HG02884 (cell line): Measurements from ENCODE around the gene CEACAM19.
A peak's percentile ranks its signal among the peaks of the same experiment; 100 is the strongest.
"Not testable (repeated sequence)": the region's sequence is repeated elsewhere in the genome, so short reads cannot be mapped to it uniquely, and the experiment has no call there.

ENCODE experiments used
- ATAC-seq: cut with Tn5 transposase; IDR thresholded peaks from one replicate; pipeline ENCODE4 v1.9.1; 2021; ENCODE audit warnings: mild to moderate bottlenecking, moderate library complexity; ENCODE audit not compliant: unreplicated experiment

CEACAM19 gene

GRCh38 chr19:44645407-44646048 is 25.8 kb upstream of the CEACAM19 start:
- ATAC-seq = no peak

- no peak for ATAC-seq
Measured at GRCh38 chr19:44646049-44646416, 25.2 kb upstream of the CEACAM19 start.

- no peak for ATAC-seq
Measured at GRCh38 chr19:44647144-44647543, 24.1 kb upstream of the CEACAM19 start.

GRCh38 chr19:44648631-44649251 is 22.5 kb upstream of the CEACAM19 start:
- no peak for ATAC-seq

- no peak for ATAC-seq
Measured at GRCh38 chr19:44649578-44650145, 21.6 kb upstream of the CEACAM19 start.

GRCh38 chr19:44653343-44653742 is 17.9 kb upstream of the CEACAM19 start:
- no peak for ATAC-seq

GRCh38 chr19:44653977-44654774 is 17.1 kb upstream of the CEACAM19 start:
- ATAC-seq = peak; percentile 84

GRCh38 chr19:44657211-44657921 is 13.9 kb upstream of the CEACAM19 start:
- no peak for ATAC-seq

- ATAC-seq = no peak
Measured at GRCh38 chr19:44658069-44658733, 13.1 kb upstream of the CEACAM19 start.

GRCh38 chr19:44660081-44660480 is 11.2 kb upstream of the CEACAM19 start:
- ATAC-seq = no peak

- no peak for ATAC-seq
Measured at GRCh38 chr19:44661205-44661604, 10.1 kb upstream of the CEACAM19 start.

GRCh38 chr19:44661904-44662303 is 9.4 kb upstream of the CEACAM19 start:
- ATAC-seq = no peak

- ATAC-seq = no peak
Measured at GRCh38 chr19:44662691-44663385, 8.4 kb upstream of the CEACAM19 start.

GRCh38 chr19:44663996-44664395 is 7.3 kb upstream of the CEACAM19 start:
- ATAC-seq = no peak

- ATAC-seq = no peak
Measured at GRCh38 chr19:44664976-44665375, 6.3 kb upstream of the CEACAM19 start.

- ATAC-seq = no peak
Measured at GRCh38 chr19:44666852-44667556, 4.3 kb upstream of the CEACAM19 start.

GRCh38 chr19:44668985-44669764 is 2.1 kb upstream of the CEACAM19 start:
- no peak for ATAC-seq

GRCh38 chr19:44670027-44670426 is 1.3 kb upstream of the CEACAM19 start:
- ATAC-seq = not testable (repeated sequence)

GRCh38 chr19:44672226-44672625 is 944 bp downstream of the CEACAM19 start:
- no peak for ATAC-seq
